Endothelial cell of umbilical vein (primary cell): ENCODE data around the gene AKTIP.

Experiments
- CTCF ChIP-seq, 2 donors: IDR thresholded peaks; 1 replicate in 1 of 2; 2 replicates in 1 of 2; pipeline ENCODE4 v1.5.1; 2011; ENCODE audit warnings: low read length in 2 of 2, mild to moderate bottlenecking in 2 of 2, moderate library complexity in 2 of 2, control low read depth in 1 of 2, inconsistent platforms in 1 of 2, low read depth in 1 of 2; ENCODE audit not compliant: insufficient read depth in 1 of 2; ENCODE audit errors: extremely low read depth in 1 of 2
- EZH2 ChIP-seq: IDR thresholded peaks from 2 replicates; pipeline ENCODE4 v1.6.1; 2012; ENCODE audit warnings: borderline replicate concordance, low read depth, mild to moderate bottlenecking, moderate library complexity, low read length, inconsistent platforms; ENCODE audit not compliant: severe bottlenecking
- MAX ChIP-seq: IDR thresholded peaks from 2 replicates; pipeline ENCODE4 v1.6.1; 2011; ENCODE audit not compliant: insufficient read depth, insufficient read length
- MYC ChIP-seq: IDR thresholded peaks from one replicate; pipeline ENCODE4 v1.6.1; 2011; ENCODE audit warnings: mild to moderate bottlenecking, low read depth, low read length
- POLR2AphosphoS5 ChIP-seq: IDR thresholded peaks from 2 replicates; pipeline ENCODE4 v1.6.1; 2012; ENCODE audit warnings: low read depth, mild to moderate bottlenecking, control low read depth, low read length, moderate library complexity; ENCODE audit not compliant: insufficient read depth

GRCh38 chr16:53541326-53541725 is 38.3 kb upstream of the AKTIP start:
- TF ChIP-seq CTCF (IDR thresholded peaks at IDR 0.05; ENCODE audit: extremely low read depth in 1 of 2, insufficient read depth in 1 of 2, low read depth in 1 of 2, low read length in 2 of 2) = no peak
- TF ChIP-seq MYC = no peak
- no peak for TF ChIP-seq EZH2
- no peak for TF ChIP-seq POLR2AphosphoS5
- TF ChIP-seq MAX = no peak
